Embryonic facial prominence (tissue), 1 donor: Measurements from ENCODE around the gene CLIC6.
A peak's percentile ranks its signal among the peaks of the same experiment; 100 is the strongest.
"Not testable (repeated sequence)": the region's sequence is repeated elsewhere in the genome, so short reads cannot be mapped to it uniquely, and the experiment has no call there.

Experiments used
- DNase-seq: peaks from one replicate; pipeline ENCODE4 v3.0.0-alpha.2; 2016; ENCODE audit errors: extremely low spot score

Gene CLIC6

GRCh38 chr21:34692458-34693020 is 23.7 kb downstream of the CLIC6 start:
- no peak for DNase-seq

- DNase-seq, result peak; percentile 43
Observed at GRCh38 chr21:34693192-34693810, 24.5 kb downstream of the CLIC6 start.

- no peak for DNase-seq
Observed at GRCh38 chr21:34695434-34695833, 26.6 kb downstream of the CLIC6 start.

GRCh38 chr21:34696121-34696520 is 27.3 kb downstream of the CLIC6 start:
- no peak for DNase-seq

- DNase-seq, result no peak
Observed at GRCh38 chr21:34697826-34698225, 29.0 kb downstream of the CLIC6 start.

GRCh38 chr21:34698270-34699015 is 29.6 kb downstream of the CLIC6 start:
- DNase-seq, result no peak

GRCh38 chr21:34700605-34701004 is 31.8 kb downstream of the CLIC6 start:
- no peak for DNase-seq

GRCh38 chr21:34701726-34702125 is 32.9 kb downstream of the CLIC6 start:
- no peak for DNase-seq

GRCh38 chr21:34702341-34703170 is 33.8 kb downstream of the CLIC6 start:
- DNase-seq, result no peak

- DNase-seq, result no peak
Observed at GRCh38 chr21:34703571-34703970, 34.8 kb downstream of the CLIC6 start.

- no peak for DNase-seq
Observed at GRCh38 chr21:34704119-34704518, 35.3 kb downstream of the CLIC6 start.

GRCh38 chr21:34705011-34705410 is 36.2 kb downstream of the CLIC6 start:
- DNase-seq, result no peak

- DNase-seq, result no peak
Observed at GRCh38 chr21:34706337-34706736, 37.5 kb downstream of the CLIC6 start.

GRCh38 chr21:34707876-34708325 is 39.1 kb downstream of the CLIC6 start:
- DNase-seq, result no peak

- no peak for DNase-seq
Observed at GRCh38 chr21:34713621-34714020, 44.8 kb downstream of the CLIC6 start.

GRCh38 chr21:34715518-34715917 is 46.7 kb downstream of the CLIC6 start:
- no peak for DNase-seq

- no peak for DNase-seq
Observed at GRCh38 chr21:34715985-34716596, 47.3 kb downstream of the CLIC6 start.

GRCh38 chr21:34718529-34718928 is 49.7 kb downstream of the CLIC6 start:
- not testable (repeated sequence) for DNase-seq

- no peak for DNase-seq
Observed at GRCh38 chr21:34722684-34723300, 54.0 kb downstream of the CLIC6 start.

- DNase-seq, result no peak
Observed at GRCh38 chr21:34724131-34724856, 55.5 kb downstream of the CLIC6 start.

GRCh38 chr21:34724857-34725195 is 56.0 kb downstream of the CLIC6 start:
- DNase-seq, result no peak
